CMK (cell line): Measurements from ENCODE around the gene ZNF804B.
A peak's percentile ranks its signal among the peaks of the same experiment; 100 is the strongest.

Experiments used
- DNase-seq: peaks from one replicate; pipeline ENCODE4 v3.0.0-alpha.2; 2010; ENCODE audit warnings: low read depth

Gene ZNF804B

DNA sequence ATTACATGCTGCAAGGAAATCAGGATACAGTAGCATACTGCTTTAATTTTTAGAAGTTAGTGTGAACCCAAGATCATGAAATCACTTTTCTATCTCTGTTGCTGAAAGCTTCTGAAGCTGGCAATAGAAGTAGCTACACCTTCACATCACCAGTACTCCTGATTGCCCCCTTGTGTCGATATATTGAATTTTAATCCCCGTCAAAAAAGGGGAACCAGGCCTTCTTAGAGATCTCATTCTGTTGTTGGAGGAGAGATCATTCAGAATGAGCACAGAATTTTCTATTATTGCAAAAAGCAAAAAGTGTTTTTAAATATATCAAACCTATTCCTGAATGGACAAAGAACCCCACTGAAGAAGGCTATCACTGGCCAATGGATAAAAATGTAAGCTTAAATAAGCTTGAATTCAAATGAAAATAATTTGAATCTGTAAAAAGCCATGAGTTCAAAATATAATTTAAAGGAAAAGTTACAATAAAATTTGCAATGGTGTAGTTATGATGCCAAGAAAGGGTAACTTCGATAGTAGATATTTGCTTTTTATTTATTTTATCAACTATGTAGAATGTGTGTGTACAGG lies 75.7 kb downstream of the ZNF804B start:
- DNase-seq = peak; percentile 5

DNA sequence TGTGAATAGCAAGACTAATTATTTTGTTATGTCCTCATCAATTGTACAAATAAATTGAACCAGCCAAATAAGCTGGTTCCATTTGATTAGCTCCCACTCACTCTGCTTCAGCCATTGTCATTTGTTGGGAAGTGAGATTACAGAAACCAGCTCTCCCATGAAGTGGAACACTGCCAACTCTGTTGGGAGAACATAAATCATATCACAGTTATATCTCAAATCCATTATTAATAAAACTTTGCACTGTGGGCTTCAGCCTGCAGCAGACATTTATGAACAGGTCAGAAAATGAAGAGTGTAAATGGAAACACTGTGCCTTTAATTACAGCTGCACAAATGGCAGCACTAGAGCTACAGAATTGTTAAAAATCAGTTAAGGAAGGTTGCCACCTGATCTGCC lies 82.7 kb downstream of the ZNF804B start:
- no peak for DNase-seq

DNA sequence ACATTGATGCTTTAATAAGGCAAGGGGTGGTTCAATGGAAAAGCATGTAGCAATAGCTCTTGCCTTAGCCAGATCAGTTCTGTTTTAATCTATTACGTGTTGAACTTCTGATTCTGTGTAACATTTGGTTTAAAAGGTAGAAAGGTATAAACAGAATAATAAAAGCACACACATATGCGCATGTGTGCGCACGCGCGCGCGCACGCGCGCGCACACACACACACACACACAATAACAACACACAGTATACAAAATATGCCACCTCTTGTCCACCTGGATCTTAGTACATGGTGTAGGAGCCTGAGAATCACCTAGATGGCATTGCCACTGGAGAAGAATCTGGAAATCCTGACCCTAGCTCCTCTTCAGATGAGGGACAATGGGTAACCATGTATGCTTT lies 85.6 kb downstream of the ZNF804B start:
- DNase-seq = no peak

DNA sequence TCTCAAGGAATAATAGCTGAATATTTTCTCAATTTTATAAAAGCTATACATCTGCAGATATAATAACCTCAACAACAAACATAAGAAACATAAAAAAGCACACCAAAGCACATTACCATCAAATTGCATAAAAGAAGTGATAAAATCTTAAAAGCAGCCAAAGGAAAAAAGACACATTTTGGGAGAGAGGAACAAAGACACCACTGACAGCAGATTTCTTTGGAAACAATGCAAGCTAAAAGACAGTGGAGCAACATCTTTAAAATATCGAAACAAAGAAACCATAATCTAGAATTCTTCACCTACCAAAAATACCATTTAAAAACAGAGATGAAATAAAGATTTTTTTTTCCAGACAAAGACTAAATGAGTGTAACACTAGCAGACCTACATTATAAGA lies 91.7 kb downstream of the ZNF804B start:
- DNase-seq = no peak

- DNase-seq = no peak
Measured at GRCh38 chr7:88859288-88859687, 99.8 kb downstream of the ZNF804B start.

DNA sequence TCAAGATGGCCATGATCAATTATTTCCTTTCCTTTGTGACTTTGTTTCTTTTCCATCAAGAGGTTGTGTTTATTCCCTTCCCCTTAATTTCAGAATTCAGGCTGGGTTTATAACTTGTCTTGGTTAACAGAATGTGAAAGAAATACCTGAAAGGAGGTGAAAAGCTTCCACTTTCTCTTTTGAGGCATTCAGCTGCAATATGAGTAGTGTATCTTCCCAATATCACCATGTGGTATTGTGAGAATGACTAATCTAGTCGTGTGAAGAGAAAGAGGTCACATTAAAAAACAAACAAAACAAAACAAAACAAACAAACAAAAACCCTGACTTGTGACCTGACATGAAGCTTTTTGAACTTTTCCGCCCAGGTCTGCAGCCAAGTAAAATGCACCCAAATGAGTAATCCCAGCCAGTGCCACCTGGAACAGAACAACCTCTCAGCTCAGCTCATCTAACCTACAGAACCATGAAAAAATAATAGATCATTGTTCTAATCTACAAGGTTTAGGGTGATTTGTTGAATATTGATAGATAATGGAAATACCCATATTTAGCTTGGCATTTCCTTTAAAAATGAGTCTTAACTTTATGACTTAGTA lies 106.9 kb downstream of the ZNF804B start:
- DNase-seq = no peak

DNA sequence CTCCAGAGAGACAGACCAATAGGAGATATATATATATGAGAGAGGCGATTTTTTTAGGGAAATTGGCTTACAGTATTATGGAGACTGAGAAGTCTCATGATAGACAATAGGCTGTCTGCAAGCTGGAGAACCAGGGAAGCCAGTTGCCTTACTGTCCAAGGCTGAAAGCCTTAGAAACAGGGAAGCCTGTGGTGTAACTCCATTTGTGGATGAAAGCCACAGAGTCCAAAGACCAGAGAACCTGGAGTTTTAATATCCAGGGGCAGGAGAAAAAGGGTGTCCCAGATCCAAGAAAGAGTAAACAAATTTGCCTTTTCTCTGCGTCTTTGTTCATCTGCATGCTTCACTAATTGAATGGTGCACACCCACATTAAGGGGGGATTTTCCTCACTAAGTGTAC lies 107.7 kb downstream of the ZNF804B start:
- no peak for DNase-seq

DNA sequence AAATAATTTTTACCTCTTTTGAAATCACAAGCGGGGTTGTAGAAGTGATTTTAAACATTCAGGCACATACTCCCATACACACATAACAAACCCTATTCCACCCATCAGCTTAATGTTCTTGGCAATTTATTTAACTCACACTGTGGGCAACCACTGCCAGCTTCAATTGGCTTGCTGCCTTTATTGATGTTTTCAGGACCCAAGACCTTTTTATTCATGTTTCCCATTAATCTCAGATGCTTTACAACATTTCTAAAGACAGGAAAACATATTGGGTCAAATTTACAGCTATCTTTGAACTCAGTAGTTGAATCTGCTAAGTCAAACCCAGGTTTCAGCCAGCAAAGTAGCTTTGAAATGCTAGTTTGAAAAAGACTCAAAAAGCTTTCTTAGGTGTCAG lies 109.0 kb downstream of the ZNF804B start:
- DNase-seq = no peak

GRCh38 chr7:88881136-88881535 lies 121.6 kb downstream of the ZNF804B start:
- DNase-seq = no peak

GRCh38 chr7:88885131-88885530 lies 125.6 kb downstream of the ZNF804B start:
- no peak for DNase-seq

- DNase-seq = no peak
Measured at GRCh38 chr7:88888684-88889083, 129.2 kb downstream of the ZNF804B start.

DNA sequence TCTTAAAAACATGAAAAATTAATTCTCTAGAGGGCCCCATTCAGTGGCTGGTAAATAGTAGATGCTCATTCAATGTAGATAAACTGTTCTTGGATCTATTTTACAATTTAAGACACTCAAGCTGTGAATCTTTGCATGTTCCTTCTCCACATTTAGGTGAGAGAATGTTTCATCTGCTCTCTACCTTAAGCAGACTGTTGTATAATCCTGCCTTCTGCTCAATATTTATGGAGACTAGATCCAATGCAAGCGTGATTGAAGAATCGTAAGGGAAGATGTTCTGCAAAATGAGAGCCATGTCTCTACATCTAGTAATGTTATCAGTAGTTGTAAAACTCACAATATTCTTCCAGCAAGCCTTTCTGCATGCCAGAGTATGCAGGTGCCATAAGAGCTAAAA lies 151.0 kb downstream of the ZNF804B start:
- no peak for DNase-seq

DNA sequence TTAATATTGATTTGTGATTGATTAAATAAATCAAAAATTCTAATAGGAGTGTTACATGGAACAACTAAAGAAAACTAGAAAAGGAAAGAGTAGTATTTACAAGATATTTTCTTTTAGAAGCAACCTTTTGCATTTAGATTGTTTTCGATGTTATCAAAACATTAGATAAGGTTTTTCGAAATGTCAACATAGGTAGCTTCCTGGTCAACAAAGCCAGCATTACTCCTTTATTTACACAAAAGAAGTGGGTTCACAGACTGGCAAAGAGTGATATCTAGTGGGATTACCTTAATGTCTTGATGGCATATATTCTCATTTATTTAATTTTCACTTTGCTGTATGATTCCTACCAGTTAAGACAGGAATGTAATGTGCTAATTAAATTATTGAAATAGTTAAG lies 153.4 kb downstream of the ZNF804B start:
- DNase-seq = no peak

- no peak for DNase-seq
Measured at GRCh38 chr7:88915615-88916014, 156.1 kb downstream of the ZNF804B start.

- DNase-seq = no peak
Measured at GRCh38 chr7:88919478-88920131, 160.1 kb downstream of the ZNF804B start.

DNA sequence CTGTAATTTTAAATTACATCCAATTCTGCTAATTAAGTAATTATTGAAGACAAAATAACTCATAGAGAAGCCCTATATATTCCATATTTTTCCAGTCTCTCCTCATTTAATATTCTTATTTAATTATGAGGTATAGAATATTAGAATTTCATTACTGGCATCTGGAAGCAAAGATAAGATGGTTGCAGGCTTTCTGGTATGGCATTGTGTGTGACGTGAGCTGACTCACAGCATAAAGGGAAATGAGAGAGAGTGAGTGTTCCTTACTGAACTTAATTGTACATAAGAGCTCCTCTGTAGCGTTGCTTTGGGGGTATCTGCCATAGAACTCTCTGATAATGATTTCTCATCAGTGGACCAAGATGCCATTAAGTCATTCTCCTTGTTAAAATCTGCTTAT lies 163.4 kb downstream of the ZNF804B start:
- DNase-seq = no peak

GRCh38 chr7:88928276-88928675 lies 168.8 kb downstream of the ZNF804B start:
- DNase-seq = no peak

DNA sequence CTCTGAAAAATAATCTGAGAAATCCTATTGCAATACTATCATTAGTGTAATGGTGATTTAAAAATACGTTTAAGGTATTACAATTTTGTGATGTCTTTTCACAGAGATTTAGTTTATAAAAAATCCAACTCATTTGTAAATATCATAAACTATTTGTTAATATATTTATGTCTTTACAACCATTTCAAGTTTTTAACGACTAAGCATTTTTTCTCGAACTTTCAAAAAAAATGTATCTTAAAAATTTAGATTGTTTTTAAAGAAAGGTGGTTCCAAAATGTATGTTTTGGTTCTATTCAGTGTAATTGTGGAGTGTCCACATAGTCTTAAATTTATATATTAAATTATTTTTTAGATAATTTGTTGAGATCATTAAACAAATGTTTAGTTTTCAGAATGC lies 170.2 kb downstream of the ZNF804B start:
- no peak for DNase-seq

DNA sequence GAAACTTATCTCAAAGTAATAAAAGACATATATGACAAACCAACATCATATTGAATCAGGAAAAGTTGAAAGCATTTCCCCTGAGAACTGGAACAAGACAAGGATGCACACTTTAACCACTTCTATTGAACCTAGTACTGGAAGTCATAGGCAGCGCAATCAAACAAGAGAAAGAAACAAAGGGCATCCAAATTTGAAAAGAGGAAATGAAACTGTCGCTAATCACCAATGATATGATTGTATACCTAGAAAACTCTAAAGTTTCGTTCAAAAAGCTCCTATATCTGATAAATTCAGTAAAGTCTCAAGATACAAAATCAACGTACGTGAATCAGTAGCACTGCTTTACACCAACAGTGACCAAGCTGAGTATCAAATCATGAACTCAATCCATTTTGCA lies 173.8 kb downstream of the ZNF804B start:
- no peak for DNase-seq

- DNase-seq = no peak
Measured at GRCh38 chr7:88942815-88943501, 183.5 kb downstream of the ZNF804B start.

- no peak for DNase-seq
Measured at GRCh38 chr7:88951826-88952225, 192.3 kb downstream of the ZNF804B start.

GRCh38 chr7:88964418-88964817 lies 204.9 kb downstream of the ZNF804B start:
- DNase-seq = no peak

- DNase-seq = no peak
Measured at GRCh38 chr7:88965371-88965770, 205.9 kb downstream of the ZNF804B start.
